Natural killer cell (primary cell): ENCODE measurements around the gene LRRC27. TPM values are rescaled to one million over a fixed set of nuclear protein-coding genes. Genes with fewer than 3 reads are reported as not detected.
"Not testable (repeated sequence)": the region's sequence is repeated elsewhere in the genome, so short reads cannot be mapped to it uniquely, and the experiment has no call there.

ENCODE experiments used
- ATAC-seq, 3 donors: fragments of 150-1000 bp in 2 of 3; fragments of 200-7000 bp in 1 of 3; cut with Tn5 transposase; 1 replicate in 1 of 3; 2 replicates in 2 of 3; pipeline ENCODE4 v1.10.0; 2021; ENCODE audit warnings: mild to moderate bottlenecking in 2 of 3, moderate library complexity in 2 of 3
- DNase-seq, 2 donors: peaks; one replicate each; pipeline versions ENCODE4 v3.0.0 to v3.0.0-alpha.2; 2013 to 2021; ENCODE audit warnings: mixed read lengths in 1 of 2
- H3K27ac ChIP-seq: one replicate; pipeline ENCODE4 v1.5.1; 2013; ENCODE audit warnings: mild to moderate bottlenecking, low read length
- H3K27me3 ChIP-seq: one replicate; pipeline ENCODE4 v1.6.1; 2013; ENCODE audit warnings: low read length; ENCODE audit not compliant: control insufficient read depth, insufficient read depth
- H3K36me3 ChIP-seq: one replicate; pipeline ENCODE4 v1.6.1; 2013; ENCODE audit warnings: low read length; ENCODE audit not compliant: control insufficient read depth, insufficient read depth
- H3K4me1 ChIP-seq: one replicate; pipeline ENCODE4 v1.6.1; 2013; ENCODE audit warnings: low read length; ENCODE audit not compliant: control insufficient read depth, insufficient read depth
- H3K4me3 ChIP-seq: one replicate; pipeline ENCODE4 v1.5.1; 2013; ENCODE audit warnings: low read length
- H3K9me3 ChIP-seq: one replicate; pipeline ENCODE4 v1.6.1; 2013; ENCODE audit warnings: low read length; ENCODE audit not compliant: control insufficient read depth, insufficient read depth
- H3K27ac Mint-ChIP-seq, 2 donors: one replicate each; pipeline ENCODE4 v1.8.0; 2022; ENCODE audit warnings: mild to moderate bottlenecking in 2 of 2, mixed read lengths in 2 of 2, moderate library complexity in 1 of 2
- H3K27me3 Mint-ChIP-seq, 2 donors: one replicate each; pipeline ENCODE4 v1.8.0; 2022; ENCODE audit warnings: low read depth in 2 of 2, mixed read lengths in 2 of 2
- H3K36me3 Mint-ChIP-seq: one replicate; pipeline ENCODE4 v1.8.0; 2022; ENCODE audit warnings: mixed read lengths
- H3K4me1 Mint-ChIP-seq, 2 donors: one replicate each; pipeline ENCODE4 v1.8.0; 2022; ENCODE audit warnings: mixed read lengths in 2 of 2
- H3K4me3 Mint-ChIP-seq: one replicate; pipeline ENCODE4 v1.8.0; 2022; ENCODE audit warnings: mild to moderate bottlenecking, moderate library complexity, mixed read lengths
- H3K9me3 Mint-ChIP-seq, 2 donors: one replicate each; pipeline ENCODE4 v1.8.0; 2022; ENCODE audit warnings: mixed read lengths in 2 of 2
- CTCF ChIP-seq: fragments of 200-600 bp; IDR thresholded peaks from one replicate; pipeline ENCODE4 v1.8.0; 2022; ENCODE audit warnings: antibody characterized with exemption
- WGBS: methylation state at CpG from one replicate; pipeline ENCODE4 v1.1.7; 2013; ENCODE audit warnings: missing lambda C conversion rate; ENCODE audit not compliant: insufficient coverage; 5-methylcytosine and 5-hydroxymethylcytosine counted together
- intact Hi-C: fragments of 100-400 bp; cut with micrococcal nuclease; formaldehyde crosslinking; loops from one replicate; pipeline ENCODE4 v1.14.2; 2022
- total RNA-seq, 4 donors: library from RNA; stranded (reverse); fragments of 120-200 nt in 1 of 4; gene quantifications; one replicate each; pipeline versions ENCODE4 v1.2.3 to v1.2.4, GENCODE V29; 2013 to 2022

The LRRC27 gene
- total RNA-seq, 3 donors from 2014 or later (not counting 1 experiment from before 2014, with no cell fraction given) = 8.1 to 22.5 (median 9.9) TPM

DNA sequence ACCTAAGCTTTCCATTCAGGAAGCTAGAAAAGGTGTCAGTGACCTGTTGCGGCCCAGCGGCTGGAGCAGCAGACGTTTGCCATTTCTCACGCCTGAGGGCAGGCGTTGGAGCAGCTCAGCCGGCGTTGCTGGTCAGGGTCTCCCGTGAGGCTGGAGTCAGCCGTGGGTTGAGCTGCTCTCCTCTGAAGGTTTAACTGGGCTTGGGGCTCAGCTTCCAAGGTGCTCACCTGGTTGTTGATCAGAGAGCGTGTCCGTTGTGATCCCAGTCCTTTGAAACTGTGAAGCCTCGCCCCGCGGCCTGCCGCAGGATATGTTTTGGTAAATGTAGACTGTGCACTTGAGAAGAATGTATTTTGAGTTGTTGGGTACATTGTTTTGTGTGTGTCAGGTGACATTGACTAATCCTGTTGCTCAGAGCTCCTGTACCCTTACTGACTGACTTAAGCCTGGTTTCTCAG, 44.4 kb downstream of the LRRC27 start:
- intact Hi-C loops = no loop called here
- no peak for DNase-seq

GRCh38 chr10:132377326-132377725, 45.3 kb downstream of the LRRC27 start:
- ATAC-seq (no peak), DNase-seq (no peak)
- Histone ChIP-seq H3K27ac (no peak overlapping the region), H3K9me3 (no peaks in the 10 kb centered on the region), H3K4me1 (peaks cover 17% of the 10 kb centered on the region), H3K27me3 (no peaks in the 10 kb centered on the region), H3K36me3 (no peaks in the 10 kb centered on the region), H3K4me3 (no peak overlapping the region)
- 90% methylated on average over 7 of the region's 7 CpGs for WGBS
- H3K27ac Mint-ChIP-seq = no peak overlapping the region
- no peaks in the 10 kb centered on the region for H3K9me3 Mint-ChIP-seq
- no peak overlapping the region for H3K4me3 Mint-ChIP-seq
- H3K4me1 Mint-ChIP-seq = peaks cover 11 to 19% of the 10 kb centered on the region in 2 donors
- H3K36me3 Mint-ChIP-seq = no peaks in the 10 kb centered on the region
- TF ChIP-seq CTCF = no peak
- intact Hi-C loops = no loop called here
- peaks cover 0 to 3% of the 10 kb centered on the region in 2 donors for H3K27me3 Mint-ChIP-seq

More for the DNA sequence above, 44.4 kb downstream of the LRRC27 start:
- Histone ChIP-seq H3K9me3 (no peaks in the 10 kb centered on the region), H3K27me3 (no peaks in the 10 kb centered on the region), H3K27ac (no peak overlapping the region), H3K4me1 (peaks cover 15% of the 10 kb centered on the region), H3K4me3 (no peak overlapping the region), H3K36me3 (no peaks in the 10 kb centered on the region)
- no peak overlapping the region for H3K4me3 Mint-ChIP-seq
- no peak for TF ChIP-seq CTCF
- H3K27ac Mint-ChIP-seq = peak overlapping the region in 1 of 2 donors; percentile 18
- 90% methylated on average over 15 of the region's 15 CpGs for WGBS
- no peak for ATAC-seq
- peaks cover 0 to 6% of the 10 kb centered on the region in 2 donors for H3K27me3 Mint-ChIP-seq
- no peaks in the 10 kb centered on the region for H3K36me3 Mint-ChIP-seq
- peaks cover 8 to 16% of the 10 kb centered on the region in 2 donors for H3K4me1 Mint-ChIP-seq
- H3K9me3 Mint-ChIP-seq = no peaks in the 10 kb centered on the region

DNA sequence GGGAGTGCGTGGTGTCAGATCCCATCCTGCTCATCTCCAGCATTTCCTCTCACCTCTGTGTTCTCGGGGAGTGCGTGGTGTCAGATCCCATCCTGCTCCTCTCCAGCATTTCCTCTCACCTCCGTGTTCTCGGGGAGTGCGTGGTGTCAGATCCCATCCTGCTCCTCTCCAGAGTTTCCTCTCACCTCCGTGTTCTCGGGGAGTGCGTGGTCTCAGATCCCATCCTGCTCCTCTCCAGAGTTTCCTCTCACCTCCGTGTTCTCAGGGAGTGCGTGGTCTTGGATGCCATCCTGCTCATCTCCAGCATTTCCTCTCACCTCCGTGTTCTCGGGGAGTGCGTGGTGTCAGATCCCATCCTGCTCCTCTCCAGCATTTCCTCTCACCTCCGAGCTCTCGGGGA, 47.0 kb downstream of the LRRC27 start:
- H3K36me3 Mint-ChIP-seq, H3K4me3 ChIP-seq, intact Hi-C loops, H3K4me3 Mint-ChIP-seq, H3K27me3 ChIP-seq, DNase-seq, H3K9me3 Mint-ChIP-seq, H3K9me3 ChIP-seq, H3K27ac Mint-ChIP-seq, H3K27ac ChIP-seq, ATAC-seq, H3K27me3 Mint-ChIP-seq, H3K36me3 ChIP-seq: not testable (repeated sequence)
- H3K4me1 Mint-ChIP-seq = peaks cover 17 to 23% of the 10 kb centered on the region in 2 donors
- peaks cover 19% of the 10 kb centered on the region for H3K4me1 ChIP-seq
- 92% methylated on average over 16 of the region's 16 CpGs for WGBS

DNA sequence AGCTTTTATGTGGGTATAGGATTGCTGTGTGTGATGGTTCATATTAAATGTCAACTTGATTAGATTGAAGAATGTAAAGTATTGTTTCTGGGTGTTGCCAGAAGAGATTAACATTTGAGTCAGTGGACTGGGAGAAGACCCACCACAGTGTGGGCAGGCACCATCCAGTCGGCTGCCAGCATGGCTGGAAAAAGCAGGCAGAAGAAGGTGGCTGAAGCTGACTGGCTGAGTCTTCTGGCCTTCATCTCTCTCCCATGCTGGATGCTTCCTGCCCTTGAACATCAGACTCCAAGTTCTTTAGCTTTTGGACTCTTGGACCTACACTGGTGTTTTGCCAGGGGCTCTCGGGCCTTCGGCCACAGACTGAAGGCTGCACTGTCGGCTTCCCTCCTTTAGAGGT, 49.0 kb downstream of the LRRC27 start:
- not testable (repeated sequence) for H3K27ac Mint-ChIP-seq, H3K4me3 Mint-ChIP-seq, H3K9me3 Mint-ChIP-seq, H3K36me3 Mint-ChIP-seq, H3K9me3 ChIP-seq, H3K27me3 Mint-ChIP-seq, H3K27me3 ChIP-seq, H3K4me3 ChIP-seq, ATAC-seq, H3K36me3 ChIP-seq, H3K27ac ChIP-seq, DNase-seq
- intact Hi-C loops = loop anchor here (10.0 kb wide), 1 partner anchor 254 kb away; no protein-coding TSS in a partner anchor
- WGBS = 94% methylated on average over 4 of the region's 4 CpGs
- peaks cover 17 to 18% of the 10 kb centered on the region in 2 donors for H3K4me1 Mint-ChIP-seq
- H3K4me1 ChIP-seq = peaks cover 16% of the 10 kb centered on the region
